HepG2 (cell line): ENCODE data around the gene ATP5F1A.

Experiments used
- RBAK ChIP-seq: sonication (generic); formaldehyde crosslinking; IDR thresholded peaks from 2 replicates; pipeline ENCODE4 v1.5.1; 2020; ENCODE audit warnings: mild to moderate bottlenecking, missing genetic modification reagents
- SP1 ChIP-seq, 2 experiments: fragments of 450-650 bp in 1 of 2; sonication (generic) in 1 of 2; formaldehyde crosslinking in 1 of 2; IDR thresholded peaks; 2 replicates each; pipeline versions ENCODE4 v1.4.0 to v1.6.1; 2016 to 2020; ENCODE audit warnings: missing genetic modification reagents in 1 of 2
- ZNF10 ChIP-seq: sonication (generic); formaldehyde crosslinking; IDR thresholded peaks from 2 replicates; pipeline ENCODE4 v1.4.0; 2020; ENCODE audit warnings: mild to moderate bottlenecking, low read depth, missing genetic modification reagents, borderline replicate concordance
- ZNF589 ChIP-seq: sonication (generic); formaldehyde crosslinking; conservative IDR thresholded peaks from 2 replicates; pipeline ENCODE4 v1.8.0; 2022; ENCODE audit warnings: mild to moderate bottlenecking, moderate library complexity, missing genetic modification reagents

GRCh38 chr18:46048641-46049040 lies 49.5 kb downstream of the ATP5F1A start:
- no peak for TF ChIP-seq ZNF589 (CRISPR knock-in tag)
- TF ChIP-seq RBAK (CRISPR knock-in tag) = no peak
- no peak for TF ChIP-seq ZNF10
- no peak for TF ChIP-seq SP1 (IDR thresholded peaks at IDR 0.05)
- TF ChIP-seq SP1 (CRISPR knock-in tag; IDR thresholded peaks at IDR 0.05) = no peak
